ENCODE measurements around the gene EBF3.

EBF3 gene

DNA sequence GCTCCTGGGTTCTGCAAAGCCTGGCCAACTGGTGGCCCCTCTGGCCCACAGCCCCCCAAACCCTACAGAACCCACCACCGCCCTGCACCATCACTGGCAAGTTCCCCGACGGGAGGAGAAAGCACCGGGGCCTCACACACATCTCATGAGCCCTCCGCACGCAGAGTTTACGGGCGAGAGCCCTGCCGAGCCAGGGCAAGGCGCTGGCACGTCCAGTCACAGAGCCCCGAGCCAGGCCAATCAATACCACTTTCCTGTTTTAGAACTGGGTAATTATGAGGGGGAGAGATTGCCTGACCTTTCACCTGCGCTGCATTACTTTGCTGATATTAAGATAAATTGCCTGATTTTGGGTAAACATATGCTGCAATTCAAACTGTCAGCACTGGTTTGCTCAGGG, 113.3 kb downstream of the EBF3 start:
- no peak for DNase-seq
- TF ChIP-seq POLR2A (IDR thresholded peaks at IDR 0.05; ENCODE audit: low read length) (no peak), GATA1 (IDR thresholded peaks at IDR 0.05; ENCODE audit: low read depth, low read length) (no peak)

DNA sequence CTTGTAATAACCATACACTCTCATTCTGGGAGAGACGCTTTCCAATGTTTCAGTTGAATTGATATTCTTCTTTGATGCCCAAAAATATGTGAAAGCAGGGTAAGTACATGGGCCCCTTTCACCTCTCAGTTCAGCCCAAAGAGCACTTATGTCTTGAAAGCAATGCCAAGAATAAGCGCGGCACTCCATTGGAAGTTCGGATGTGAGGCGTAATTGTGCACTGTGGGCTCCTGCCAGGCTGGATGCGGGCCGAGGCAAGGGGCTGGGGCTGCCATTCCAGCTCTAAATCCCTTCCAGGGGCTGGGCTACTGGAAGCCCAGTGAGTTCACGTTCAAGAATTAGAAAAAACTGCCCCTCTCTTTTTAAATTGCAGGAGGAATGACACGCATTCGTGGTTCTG, 113.8 kb downstream of the EBF3 start:
- TF ChIP-seq GATA1 (IDR thresholded peaks at IDR 0.05; ENCODE audit: low read depth, low read length) (no peak), POLR2A (IDR thresholded peaks at IDR 0.05; ENCODE audit: low read length) (no peak)
- no peak for DNase-seq

DNA sequence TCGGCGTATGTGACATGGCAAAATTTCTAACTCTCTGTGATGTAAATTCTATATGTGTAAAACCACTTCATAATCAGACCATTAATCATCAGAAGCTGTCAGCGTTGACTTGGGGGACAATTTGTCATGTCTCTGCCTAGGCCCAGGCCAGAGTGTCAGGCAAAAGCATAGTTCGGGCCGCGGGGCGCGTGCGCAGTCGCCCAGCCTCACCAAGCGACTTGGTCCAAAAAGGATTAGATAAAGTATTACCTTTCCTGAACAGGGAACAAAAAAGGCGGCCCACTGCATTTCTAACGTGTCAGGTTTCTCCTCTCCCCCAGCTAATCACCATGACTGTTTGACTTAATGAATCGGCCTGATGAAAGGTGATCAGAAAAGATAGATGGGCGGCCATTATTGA, 114.2 kb downstream of the EBF3 start:
- no peak for DNase-seq

DNA sequence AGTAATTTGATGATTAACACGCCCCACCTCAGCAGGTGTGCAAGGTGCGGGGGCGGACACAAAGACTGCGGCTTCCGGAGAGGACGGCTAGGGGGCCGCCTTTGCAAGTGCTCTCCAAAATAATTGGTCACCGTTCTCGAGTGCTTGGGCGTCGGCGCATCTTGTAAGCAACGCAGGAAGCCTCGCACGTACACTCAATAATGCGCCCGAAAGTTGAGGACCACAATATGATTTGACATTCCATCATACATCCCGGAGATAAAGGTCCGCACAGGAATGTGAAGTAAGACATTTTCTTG, 114.7 kb downstream of the EBF3 start:
- TF ChIP-seq POLR2A (IDR thresholded peaks at IDR 0.05; ENCODE audit: low read length) = no peak
- TF ChIP-seq GATA1 (IDR thresholded peaks at IDR 0.05; ENCODE audit: low read depth, low read length) = no peak
- DNase-seq = no peak

More for the DNA sequence above, 114.2 kb downstream of the EBF3 start:
- TF ChIP-seq POLR2A (IDR thresholded peaks at IDR 0.05; ENCODE audit: low read length) (no peak), GATA1 (IDR thresholded peaks at IDR 0.05; ENCODE audit: low read depth, low read length) (no peak)

DNA sequence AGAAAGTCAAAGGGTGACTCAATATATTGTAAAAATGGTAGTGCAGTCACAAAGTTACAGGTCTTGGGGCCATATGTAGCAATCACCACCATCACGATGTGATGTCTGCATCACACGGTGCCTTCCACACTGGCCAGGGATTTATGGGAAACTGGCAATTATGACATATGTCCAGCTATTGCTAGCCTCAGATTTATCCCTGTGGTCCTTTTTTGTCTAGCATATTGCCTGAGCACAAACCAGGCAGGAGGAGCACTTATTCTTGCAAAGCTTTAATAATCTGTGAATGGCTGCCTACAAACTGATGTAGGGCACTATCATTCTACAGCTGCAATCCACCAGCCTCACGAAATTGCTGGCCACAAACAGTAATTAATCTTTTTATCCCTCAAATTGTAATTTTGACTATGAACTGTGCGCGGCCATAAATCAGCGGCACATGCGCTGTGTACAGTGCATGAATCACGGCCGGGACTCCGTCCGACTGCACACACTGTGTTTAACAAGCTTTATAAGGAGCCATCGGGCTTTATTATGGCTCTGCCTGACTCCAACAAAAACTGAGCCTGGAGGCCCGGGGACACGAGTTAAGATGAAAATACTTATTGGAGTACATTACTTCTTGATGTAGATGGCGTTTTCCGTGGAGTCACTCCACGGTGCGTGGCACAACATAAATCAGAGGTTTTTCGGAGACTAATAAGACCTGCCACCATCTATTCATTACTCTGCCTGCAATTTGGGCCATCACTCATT, 115.2 kb downstream of the EBF3 start:
- TF ChIP-seq POLR2A (IDR thresholded peaks at IDR 0.05; ENCODE audit: low read length) (no peak), GATA1 (IDR thresholded peaks at IDR 0.05; ENCODE audit: low read depth, low read length) (no peak)
- no peak for DNase-seq

DNA sequence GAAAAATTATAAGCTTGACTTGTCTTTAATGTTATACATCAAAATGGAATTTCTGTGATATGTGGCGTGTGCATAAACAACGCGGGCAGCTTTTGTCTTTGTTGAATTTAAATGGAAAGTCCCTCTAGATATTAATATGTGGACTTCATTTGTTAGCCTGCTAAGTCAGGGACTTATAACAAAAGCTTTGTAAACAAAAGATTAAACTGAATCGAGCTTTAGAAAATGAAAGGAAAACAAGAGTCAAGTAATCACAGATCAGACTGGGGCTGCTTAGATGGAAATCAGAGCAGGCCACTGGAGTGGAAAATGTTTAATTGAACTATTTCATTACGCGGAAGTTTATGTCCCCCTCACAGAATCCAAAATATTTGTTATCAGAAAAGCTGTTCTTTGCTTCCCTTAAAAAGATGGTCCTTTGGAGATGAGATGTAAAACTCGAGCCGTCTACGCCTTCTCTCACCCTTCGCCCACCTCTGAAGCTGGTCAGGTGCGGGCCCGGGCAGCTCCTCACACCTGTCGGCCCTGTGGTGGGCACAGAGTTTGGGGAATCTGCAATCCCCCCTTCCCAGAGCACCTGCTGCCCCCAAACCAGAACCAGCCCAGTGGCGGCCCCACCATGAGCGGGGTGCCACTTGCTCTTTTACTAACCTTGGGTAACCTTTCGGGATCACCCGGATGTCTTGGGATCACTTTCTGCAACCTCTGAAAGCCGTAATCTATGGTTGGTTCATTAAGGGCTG, 116.2 kb downstream of the EBF3 start:
- TF ChIP-seq POLR2A (IDR thresholded peaks at IDR 0.05; ENCODE audit: low read length) (no peak), GATA1 (IDR thresholded peaks at IDR 0.05; ENCODE audit: low read depth, low read length) (no peak)
- DNase-seq = no peak

DNA sequence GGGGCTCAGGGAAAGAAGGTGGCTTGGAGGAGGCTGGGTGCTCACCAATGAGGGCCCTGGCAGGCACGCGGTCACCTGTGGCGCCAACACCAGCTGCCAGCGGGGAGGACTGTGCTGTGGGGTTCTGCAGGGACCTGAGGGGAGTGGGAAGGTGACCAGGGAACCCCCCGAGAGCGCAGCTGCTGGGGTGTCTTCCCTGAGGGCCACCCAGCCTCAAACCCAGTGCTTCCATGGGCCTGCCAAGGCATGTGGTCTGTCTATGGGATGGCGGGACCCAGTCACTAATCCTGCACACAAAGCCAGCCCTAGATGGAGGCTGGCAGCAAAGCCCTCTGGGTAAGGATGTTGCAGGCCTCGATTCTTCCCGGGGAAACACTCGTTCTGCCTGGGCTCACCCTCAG, 117.1 kb downstream of the EBF3 start:
- no peak for DNase-seq
- TF ChIP-seq POLR2A (IDR thresholded peaks at IDR 0.05; ENCODE audit: low read length) (no peak), GATA1 (IDR thresholded peaks at IDR 0.05; ENCODE audit: low read depth, low read length) (no peak)

DNA sequence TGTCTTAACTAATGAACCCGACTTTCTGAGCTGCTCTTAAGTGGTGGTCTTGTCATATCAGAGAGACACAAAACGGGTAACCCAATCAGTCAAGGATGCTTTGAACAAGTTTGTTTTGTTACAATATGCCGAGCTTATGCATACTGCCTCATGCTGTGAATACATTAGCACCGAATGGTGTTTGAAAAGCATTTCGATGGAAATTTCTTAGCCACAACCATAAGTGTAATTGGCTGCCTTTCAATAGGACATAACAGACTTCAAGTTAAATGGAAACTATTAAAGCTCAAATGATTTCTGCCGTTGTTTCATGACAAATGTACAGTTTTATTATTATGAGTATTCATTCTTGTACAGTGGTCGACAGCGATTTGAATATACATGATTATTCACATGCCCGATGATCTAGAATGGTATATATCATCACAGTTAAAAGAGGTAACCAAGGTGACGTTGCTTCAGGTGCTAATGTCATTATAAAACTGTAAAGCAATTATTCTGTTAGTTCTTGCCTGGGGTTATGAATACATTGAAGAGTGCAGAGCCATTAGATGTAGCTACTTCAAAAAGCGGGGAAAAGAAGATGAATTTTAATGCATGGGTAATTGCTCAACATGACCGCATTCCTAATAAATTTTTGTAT, 118.8 kb downstream of the EBF3 start:
- TF ChIP-seq GATA1 (IDR thresholded peaks at IDR 0.05; ENCODE audit: low read depth, low read length) (no peak), POLR2A (IDR thresholded peaks at IDR 0.05; ENCODE audit: low read length) (no peak)
- no peak for DNase-seq

DNA sequence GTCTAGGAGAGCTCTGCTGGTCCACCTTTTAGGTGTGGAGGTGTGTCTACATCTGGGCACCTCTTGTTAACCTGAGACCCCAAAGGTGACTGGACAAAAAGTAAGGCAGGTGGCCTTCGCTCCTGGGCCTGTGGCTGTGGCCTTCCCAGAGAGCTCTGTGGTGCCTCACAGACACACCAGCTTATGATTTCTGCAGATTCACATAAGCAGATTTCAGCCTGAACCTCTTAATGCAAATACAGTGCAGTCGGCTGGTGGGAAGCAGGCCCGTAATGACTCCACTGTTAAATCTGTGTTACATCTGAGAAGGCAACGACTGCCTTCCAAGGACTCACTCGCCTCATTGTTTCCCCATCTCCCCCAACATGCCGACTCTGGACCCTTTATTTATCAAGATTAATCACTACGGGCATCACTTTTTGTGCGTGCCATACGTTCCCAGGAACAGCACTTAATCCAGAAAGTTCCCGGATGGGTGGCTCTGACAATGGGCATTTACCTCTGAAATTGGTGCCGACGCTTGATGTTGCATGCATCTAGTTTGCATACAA, 119.8 kb downstream of the EBF3 start:
- DNase-seq = no peak
- TF ChIP-seq POLR2A (IDR thresholded peaks at IDR 0.05; ENCODE audit: low read length) (no peak), GATA1 (IDR thresholded peaks at IDR 0.05; ENCODE audit: low read depth, low read length) (no peak)

DNA sequence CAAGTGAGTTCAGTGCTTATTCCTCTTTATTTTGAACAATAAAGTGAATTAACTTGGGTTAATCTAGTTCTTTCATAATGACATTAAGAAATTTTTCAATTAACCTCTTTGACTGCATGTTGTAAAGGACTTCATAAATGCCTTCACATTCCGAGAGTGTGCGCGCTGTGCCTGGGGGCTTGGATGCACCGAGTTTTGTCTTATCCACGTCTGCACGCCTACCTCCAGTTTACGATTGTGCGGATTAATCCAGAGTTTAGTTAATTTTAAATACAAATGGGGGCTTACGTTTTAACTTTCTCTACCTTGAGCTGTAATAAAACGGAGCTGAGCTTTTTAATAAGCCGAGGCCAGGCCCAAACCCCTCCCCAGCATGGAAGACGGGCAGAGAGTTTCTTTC, 120.4 kb downstream of the EBF3 start:
- TF ChIP-seq POLR2A (IDR thresholded peaks at IDR 0.05; ENCODE audit: low read length) (no peak), GATA1 (IDR thresholded peaks at IDR 0.05; ENCODE audit: low read depth, low read length) (no peak)
- DNase-seq = no peak

DNA sequence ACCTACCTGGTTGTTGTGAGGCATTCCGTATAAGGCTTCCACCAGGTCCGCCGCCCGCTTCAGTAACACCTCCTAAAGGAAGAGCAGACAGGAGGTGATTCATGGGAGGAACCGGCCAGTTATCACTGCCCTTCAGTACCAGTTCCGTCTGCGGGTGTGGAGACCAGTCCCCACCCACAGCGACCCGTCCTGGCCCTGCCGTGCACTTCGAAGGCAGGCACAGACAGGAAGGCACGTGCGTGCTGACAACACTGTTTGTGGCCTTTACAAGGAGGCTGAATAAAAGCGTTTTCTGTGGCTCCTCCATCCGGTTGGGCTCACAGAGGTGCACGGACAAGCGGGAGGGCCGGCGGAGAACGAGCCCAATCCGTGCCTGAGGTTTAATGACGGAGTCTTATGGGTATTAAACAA, 120.9 kb downstream of the EBF3 start:
- TF ChIP-seq POLR2A (IDR thresholded peaks at IDR 0.05; ENCODE audit: low read length) (no peak), GATA1 (IDR thresholded peaks at IDR 0.05; ENCODE audit: low read depth, low read length) (no peak)
- no peak for DNase-seq

DNA sequence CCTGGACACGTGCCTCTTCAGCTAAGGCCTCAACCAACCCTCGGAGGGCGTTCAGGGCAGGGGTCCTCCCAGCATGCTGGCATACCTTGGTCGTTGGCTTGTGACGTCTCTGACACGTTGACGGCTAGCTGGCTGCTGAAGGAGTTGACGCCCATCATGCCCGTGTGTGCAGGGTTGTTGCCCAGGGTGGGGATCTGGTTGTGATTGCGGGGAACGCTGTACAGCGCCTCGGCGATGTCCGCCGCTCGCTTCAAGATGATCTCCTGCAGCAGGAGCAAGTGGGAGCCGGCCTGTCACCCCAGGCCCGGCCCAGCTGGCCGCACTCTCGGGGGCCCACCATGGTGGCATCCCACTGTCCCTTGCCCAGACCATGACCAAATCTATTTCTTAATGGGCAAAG, 122.0 kb downstream of the EBF3 start:
- TF ChIP-seq POLR2A (IDR thresholded peaks at IDR 0.05; ENCODE audit: low read length) (no peak), GATA1 (IDR thresholded peaks at IDR 0.05; ENCODE audit: low read depth, low read length) (no peak)
- no peak for DNase-seq

DNA sequence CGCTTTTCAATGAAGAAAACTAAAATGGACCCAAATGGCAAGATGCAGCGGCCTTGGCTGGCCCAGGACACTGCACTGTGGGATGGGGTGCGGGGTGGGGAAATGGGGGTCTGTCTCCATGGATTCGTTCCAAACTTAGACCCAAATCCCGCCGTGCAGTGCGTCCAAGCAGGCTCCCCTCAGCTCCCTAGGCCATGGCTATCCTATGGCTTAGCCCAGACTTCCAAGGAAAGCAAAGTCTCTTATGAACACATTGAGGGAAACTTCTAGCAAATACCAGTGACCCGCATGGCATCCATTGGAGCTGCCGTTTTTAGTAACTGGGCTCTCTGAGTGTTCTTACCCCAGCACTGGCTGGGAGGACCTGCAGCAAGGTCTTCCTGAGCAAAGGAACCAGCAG, 122.5 kb downstream of the EBF3 start:
- DNase-seq = no peak
- TF ChIP-seq POLR2A (IDR thresholded peaks at IDR 0.05; ENCODE audit: low read length) (no peak), GATA1 (IDR thresholded peaks at IDR 0.05; ENCODE audit: low read depth, low read length) (no peak)

DNA sequence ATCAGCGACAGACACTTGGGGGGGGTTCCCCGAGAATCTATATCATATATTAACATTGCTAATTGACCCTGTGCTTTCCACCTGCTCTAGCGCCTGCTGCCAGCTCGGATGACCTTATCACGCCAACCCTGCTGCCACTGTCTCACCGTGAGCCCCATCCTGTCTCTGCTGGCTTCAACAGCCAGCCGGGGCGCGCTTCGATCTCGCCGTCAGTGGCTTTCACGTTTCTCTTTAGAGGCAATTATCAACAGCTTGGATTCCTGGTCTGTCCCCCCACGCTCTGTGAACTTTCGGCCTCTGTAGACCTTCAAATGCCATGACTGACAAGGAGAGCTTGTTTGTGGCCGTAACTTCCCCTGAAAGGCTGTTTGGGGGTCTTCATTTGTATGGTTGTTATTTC, 123.0 kb downstream of the EBF3 start:
- no peak for DNase-seq
- TF ChIP-seq GATA1 (IDR thresholded peaks at IDR 0.05; ENCODE audit: low read depth, low read length) (no peak), POLR2A (IDR thresholded peaks at IDR 0.05; ENCODE audit: low read length) (no peak)
